8988T (cell line): Measurements from ENCODE around the gene P4HTM.

ENCODE experiments used
- DNase-seq: peaks from one replicate; pipeline ENCODE4 v3.0.0; 2011

Gene P4HTM

GRCh38 chr3:48989796-48990635 lies at the start of gene P4HTM:
Gene P4HTM, plus strand, starts transcription at chr3:48990241. Its CDS starts 16 bp downstream, at chr3:48990257.
- DNase-seq = peak; percentile 75

- DNase-seq = no peak
These were observed 44.6 kb upstream of the P4HTM start for GRCh38 chr3:48945432-48945831.

GRCh38 chr3:48945891-48946549 lies 44.0 kb upstream of the P4HTM start:
- no peak for DNase-seq

- no peak for DNase-seq
These were observed 40.7 kb upstream of the P4HTM start for GRCh38 chr3:48949376-48949717.

- DNase-seq = no peak
These were observed 40.0 kb upstream of the P4HTM start for GRCh38 chr3:48950051-48950450.

- no peak for DNase-seq
These were observed 38.3 kb upstream of the P4HTM start for GRCh38 chr3:48951764-48952163.

- DNase-seq = no peak
These were observed 37.4 kb upstream of the P4HTM start for GRCh38 chr3:48952510-48953118.

GRCh38 chr3:48957006-48957705 lies 32.9 kb upstream of the P4HTM start:
- no peak for DNase-seq

GRCh38 chr3:48960841-48961413 lies 29.1 kb upstream of the P4HTM start:
- DNase-seq = no peak

GRCh38 chr3:48962340-48962739 lies 27.7 kb upstream of the P4HTM start:
- no peak for DNase-seq

GRCh38 chr3:48962939-48963338 lies 27.1 kb upstream of the P4HTM start:
- DNase-seq = no peak

GRCh38 chr3:48963591-48963990 lies 26.4 kb upstream of the P4HTM start:
- no peak for DNase-seq

GRCh38 chr3:48966367-48966766 lies 23.7 kb upstream of the P4HTM start:
- DNase-seq = no peak

GRCh38 chr3:48966876-48967361 lies 23.1 kb upstream of the P4HTM start:
- DNase-seq = no peak

GRCh38 chr3:48970586-48970985 lies 19.5 kb upstream of the P4HTM start:
- no peak for DNase-seq

- no peak for DNase-seq
These were observed 15.8 kb upstream of the P4HTM start for GRCh38 chr3:48974076-48974864.

- no peak for DNase-seq
These were observed 10.6 kb upstream of the P4HTM start for GRCh38 chr3:48979451-48979850.

- DNase-seq = no peak
These were observed 9.7 kb upstream of the P4HTM start for GRCh38 chr3:48980295-48980694.

GRCh38 chr3:48982016-48982415 lies 8.0 kb upstream of the P4HTM start:
- DNase-seq = no peak

GRCh38 chr3:48982686-48983085 lies 7.4 kb upstream of the P4HTM start:
- DNase-seq = no peak

- no peak for DNase-seq
These were observed 6.9 kb upstream of the P4HTM start for GRCh38 chr3:48983096-48983495.

- no peak for DNase-seq
These were observed 5.4 kb upstream of the P4HTM start for GRCh38 chr3:48984663-48985062.
